Measurements from ENCODE around the gene CHST3. TPM values are rescaled to one million over a fixed set of nuclear protein-coding genes. Genes with fewer than 3 reads are reported as not detected.

Gene CHST3
- total RNA-seq, 1 experiment from 2014 or later = 6.1 TPM

DNA sequence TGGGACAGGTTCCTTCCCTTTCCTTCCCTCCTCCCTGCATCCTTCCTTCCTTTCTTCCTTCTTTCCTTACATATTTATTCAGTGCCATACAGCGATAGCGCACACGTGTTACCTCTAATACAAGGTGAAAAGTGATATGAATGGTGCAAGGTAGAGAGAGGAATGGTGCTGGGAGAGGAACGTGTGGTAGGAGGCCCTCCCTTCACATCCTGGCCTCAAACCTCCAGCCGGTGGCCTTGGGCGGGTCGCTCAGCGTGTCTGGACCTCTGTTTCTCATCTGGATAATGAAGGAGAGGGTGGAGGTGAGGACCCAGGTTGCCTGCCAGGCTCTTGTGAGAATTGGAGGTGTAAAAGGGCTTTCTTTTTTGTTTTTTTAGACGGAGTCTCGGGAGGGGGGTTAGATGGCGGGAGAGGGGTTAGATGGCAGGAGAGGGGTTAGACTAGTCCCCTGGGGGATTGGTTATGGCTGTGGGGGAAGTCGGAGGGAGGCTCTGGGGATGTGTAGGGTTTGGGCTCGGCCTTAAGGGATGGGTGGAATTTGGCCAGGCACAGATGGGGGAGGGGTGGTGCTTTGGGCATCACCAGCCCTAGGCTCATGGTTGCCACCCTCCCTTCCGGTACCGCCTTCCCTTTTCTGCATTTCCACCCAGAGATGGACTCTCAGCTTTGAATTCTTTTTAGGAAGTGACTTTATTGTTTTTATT is 14.9 kb downstream of the CHST3 start:
- Histone ChIP-seq H2BK20ac (ENCODE audit: low read depth, low read length, poor library complexity, severe bottlenecking) (no peak overlapping the region), H3K18ac (ENCODE audit: insufficient read length, low read depth, low read length) (no peak overlapping the region), H3K4ac (ENCODE audit: low read depth, low read length) (no peak overlapping the region), H2BK120ac (ENCODE audit: low read depth, low read length, poor library complexity, severe bottlenecking) (no peak overlapping the region), H3K27ac (ENCODE audit: insufficient read length, low read depth, low read length) (no peak overlapping the region), H3K23ac (ENCODE audit: insufficient read length, low read depth, low read length) (no peak overlapping the region), H3K23me2 (ENCODE audit: insufficient read length, low read depth, low read length, poor library complexity, severe bottlenecking) (no peaks in the 10 kb centered on the region), H4K20me1 (ENCODE audit: control insufficient read depth, insufficient read depth, insufficient read length) (no peaks in the 10 kb centered on the region), H2AFZ (ENCODE audit: low read length) (no peak overlapping the region), H3K9me3 (ENCODE audit: control insufficient read depth, low read depth, low read length) (no peaks in the 10 kb centered on the region), H3K79me2 (ENCODE audit: insufficient read depth, low read length) (peaks cover 2% of the 10 kb centered on the region; the same call in 1 of the 2 replicates), H2AK5ac (ENCODE audit: insufficient read length, low read length) (no peak overlapping the region), H4K91ac (ENCODE audit: insufficient read length, low read depth, low read length) (no peak overlapping the region), H3T11ph (ENCODE audit: low read length) (no peak overlapping the region), H4K5ac (ENCODE audit: insufficient read length, low read depth, low read length) (no peak overlapping the region), H3K4me1 (ENCODE audit: insufficient read depth, low read length) (0 out of 2 replicates have a peak, but pooled peaks cover 2% of the 10 kb centered on the region), H3K4me2 (ENCODE audit: insufficient read depth, insufficient read length, low read length) (no peak overlapping the region), H3K27me3 (ENCODE audit: insufficient read depth, low read length) (no peaks in the 10 kb centered on the region), H2BK5ac (ENCODE audit: insufficient read length, low read length) (no peak overlapping the region), H4K8ac (replicated peaks; ENCODE audit: insufficient read length, low read depth, low read length) (no peak overlapping the region), H3K56ac (ENCODE audit: insufficient read length, low read depth, low read length) (no peak overlapping the region), H2BK12ac (ENCODE audit: insufficient read length, low read depth, low read length) (no peak overlapping the region), H3K14ac (ENCODE audit: insufficient read depth, low read length) (no peak overlapping the region), H3K79me1 (ENCODE audit: insufficient read depth, low read depth, low read length, poor library complexity, severe bottlenecking) (no peaks in the 10 kb centered on the region), H3K9ac (ENCODE audit: extremely low read depth, insufficient read length, low read length) (no peak overlapping the region), H2BK15ac (ENCODE audit: low read depth, low read length) (no peak overlapping the region)
- Mint-ChIP-seq H3K4me1 (peaks cover 25 to 31% of the 10 kb centered on the region in 2 experiments), H3K9me3 (no peaks in the 10 kb centered on the region), H3K4me3 (no peak overlapping the region; a peak in 1 of 5 replicates), H3K27me3 (ENCODE audit: low read depth) (no peaks in the 10 kb centered on the region), H3K27ac (no peak overlapping the region), H3K36me3 (ENCODE audit: insufficient read depth in 1 of 3, low read depth in 3 of 3) (0 out of 7 replicates have a peak, but pooled peaks cover 0 to 3% (median 0%) of the 10 kb centered on the region in 3 experiments)
- TF ChIP-seq, protein P1, sequence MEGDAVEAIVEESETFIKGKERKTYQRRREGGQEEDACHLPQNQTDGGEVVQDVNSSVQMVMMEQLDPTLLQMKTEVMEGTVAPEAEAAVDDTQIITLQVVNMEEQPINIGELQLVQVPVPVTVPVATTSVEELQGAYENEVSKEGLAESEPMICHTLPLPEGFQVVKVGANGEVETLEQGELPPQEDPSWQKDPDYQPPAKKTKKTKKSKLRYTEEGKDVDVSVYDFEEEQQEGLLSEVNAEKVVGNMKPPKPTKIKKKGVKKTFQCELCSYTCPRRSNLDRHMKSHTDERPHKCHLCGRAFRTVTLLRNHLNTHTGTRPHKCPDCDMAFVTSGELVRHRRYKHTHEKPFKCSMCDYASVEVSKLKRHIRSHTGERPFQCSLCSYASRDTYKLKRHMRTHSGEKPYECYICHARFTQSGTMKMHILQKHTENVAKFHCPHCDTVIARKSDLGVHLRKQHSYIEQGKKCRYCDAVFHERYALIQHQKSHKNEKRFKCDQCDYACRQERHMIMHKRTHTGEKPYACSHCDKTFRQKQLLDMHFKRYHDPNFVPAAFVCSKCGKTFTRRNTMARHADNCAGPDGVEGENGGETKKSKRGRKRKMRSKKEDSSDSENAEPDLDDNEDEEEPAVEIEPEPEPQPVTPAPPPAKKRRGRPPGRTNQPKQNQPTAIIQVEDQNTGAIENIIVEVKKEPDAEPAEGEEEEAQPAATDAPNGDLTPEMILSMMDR (conservative IDR thresholded peaks at IDR 0.05) = no peak
- no peak for DNase-seq
- WGBS (ENCODE audit: extremely low coverage, insufficient read length, low lambda C conversion rate) = no CpG with 5 or more reads among the region's 15 CpGs

Data from H9 (cell line).